Right kidney (tissue), 1 donor: ENCODE data around the gene SRC.
"Not testable (repeated sequence)": the region's sequence is repeated elsewhere in the genome, so short reads cannot be mapped to it uniquely, and the experiment has no call there.

Experiments used
- DNase-seq: peaks from one replicate; pipeline ENCODE4 v3.0.0-alpha.2; 2016

The SRC gene

DNA sequence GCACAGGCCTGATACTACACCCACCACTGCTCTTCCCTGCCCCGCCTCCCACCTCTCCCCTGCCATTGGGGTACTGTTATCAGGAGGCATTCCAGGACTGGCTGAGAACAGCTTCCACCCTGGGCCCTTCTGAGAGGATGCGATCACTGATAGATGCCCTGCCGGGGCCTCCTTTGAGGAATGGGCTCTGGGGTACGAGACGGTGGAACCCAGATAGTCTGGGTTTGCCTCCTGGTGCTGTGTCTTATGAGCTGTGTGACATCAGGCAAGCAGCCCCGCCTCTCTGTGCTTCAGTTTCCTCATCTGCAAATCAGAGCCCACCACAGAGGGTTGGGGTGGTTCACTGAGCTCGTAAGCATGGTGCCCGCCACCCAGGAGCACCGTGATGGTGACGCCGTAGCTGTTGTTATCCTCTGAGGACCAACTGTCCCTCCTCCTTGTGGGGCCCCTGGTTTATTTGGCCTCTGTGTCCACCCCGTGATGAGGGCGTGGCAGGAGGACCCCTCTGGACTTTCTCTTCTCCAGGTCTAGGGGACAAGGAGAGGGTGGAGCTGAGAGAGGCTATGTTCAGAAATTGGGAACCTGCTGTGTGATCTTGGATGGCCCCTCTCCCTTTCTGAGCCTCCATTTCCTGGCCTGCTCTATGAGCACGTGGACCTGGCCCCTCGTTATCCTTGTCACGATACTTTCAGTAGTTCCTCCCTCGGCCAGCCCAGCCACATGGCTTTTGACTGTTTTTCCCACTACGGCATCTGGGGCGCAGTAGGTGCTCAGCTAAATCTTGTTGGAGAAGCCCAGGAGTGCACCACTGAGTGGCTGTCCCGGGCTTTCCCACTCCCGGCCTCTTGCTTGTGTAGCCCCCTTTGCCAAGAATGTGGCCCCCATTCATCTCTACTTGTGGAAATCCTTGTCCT is 18.3 kb downstream of the SRC start:
- DNase-seq: no peak

DNA sequence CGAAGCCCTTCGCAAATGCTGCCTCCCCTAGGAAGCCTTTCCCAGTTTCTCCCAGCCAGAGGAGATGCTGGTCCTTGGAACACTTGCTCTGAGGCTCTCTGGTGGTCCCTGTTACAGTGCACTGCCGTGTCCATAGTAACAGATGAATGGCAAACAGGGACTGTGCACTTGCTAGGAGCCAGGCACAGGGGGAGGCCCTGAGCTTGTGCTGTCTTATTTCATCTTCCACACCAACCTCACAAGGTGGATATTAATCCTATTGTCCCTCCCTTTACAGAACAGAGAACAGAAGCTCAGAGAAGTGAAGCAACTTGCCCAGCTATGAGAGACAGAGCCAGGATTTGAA is 19.0 kb downstream of the SRC start:
- no peak for DNase-seq

GRCh38 chr20:37365760-37366638 is 20.1 kb downstream of the SRC start:
- no peak for DNase-seq

DNA sequence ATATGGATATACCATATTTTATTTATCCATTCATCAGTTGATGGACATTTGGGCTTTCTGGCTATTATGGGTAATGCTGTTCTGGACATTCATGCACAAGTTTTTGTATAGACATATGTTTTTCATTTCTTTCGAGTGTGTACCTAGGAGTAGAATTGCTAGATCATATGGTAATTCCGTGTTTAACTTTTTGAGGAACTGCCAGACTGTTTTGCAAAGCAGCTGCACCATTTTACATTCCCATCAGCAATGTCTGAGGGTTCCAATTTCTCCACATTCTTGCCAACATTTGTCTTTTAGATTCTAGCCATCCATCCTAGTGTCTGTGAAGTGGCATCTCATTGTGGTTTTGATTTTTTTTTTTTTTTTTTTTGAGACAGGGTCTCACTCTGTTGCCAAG is 20.8 kb downstream of the SRC start:
- no peak for DNase-seq

DNA sequence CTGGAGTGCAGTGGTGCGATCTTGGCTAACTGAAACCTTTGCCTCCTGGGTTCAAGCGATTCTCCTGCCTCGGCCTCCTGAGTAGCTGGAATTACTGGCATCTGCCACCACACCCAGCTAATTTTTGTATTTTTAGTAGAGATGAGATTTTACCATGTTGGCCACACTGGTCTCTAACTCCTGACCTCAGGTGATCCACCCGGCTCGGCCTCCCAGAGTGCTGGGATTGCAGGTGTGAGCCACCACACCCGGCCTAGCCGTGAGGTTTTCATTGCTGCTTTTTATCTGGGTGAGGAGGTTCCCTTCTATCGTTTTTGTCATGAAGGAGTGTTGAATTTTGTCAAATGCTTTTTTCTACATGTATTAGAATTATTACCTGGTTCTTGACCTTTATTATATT is 23.9 kb downstream of the SRC start:
- DNase-seq: no peak

GRCh38 chr20:37371845-37372244 is 25.9 kb downstream of the SRC start:
- DNase-seq: not testable (repeated sequence)

- DNase-seq: no peak
Measured at GRCh38 chr20:37372441-37372840, 26.5 kb downstream of the SRC start.

DNA sequence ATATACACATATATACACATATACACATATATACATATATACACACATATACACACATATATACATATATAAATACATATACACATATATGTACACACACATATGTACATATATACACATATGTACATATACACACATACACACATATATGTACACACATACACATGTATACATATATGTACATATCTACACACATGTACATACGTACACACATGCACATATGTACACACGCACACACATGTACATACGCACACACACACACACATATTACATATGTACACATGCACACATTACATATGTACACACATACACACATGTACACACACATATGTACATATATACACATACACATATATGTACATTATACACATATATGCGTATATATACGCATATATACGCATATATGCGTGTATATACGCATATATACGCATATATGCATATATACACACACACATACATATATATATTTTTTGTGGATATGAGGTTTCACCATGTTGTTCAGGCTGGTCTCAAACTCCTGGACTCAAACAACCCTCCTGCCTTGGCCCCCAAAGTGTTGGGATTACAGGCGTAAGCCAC is 27.2 kb downstream of the SRC start:
- no peak for DNase-seq

DNA sequence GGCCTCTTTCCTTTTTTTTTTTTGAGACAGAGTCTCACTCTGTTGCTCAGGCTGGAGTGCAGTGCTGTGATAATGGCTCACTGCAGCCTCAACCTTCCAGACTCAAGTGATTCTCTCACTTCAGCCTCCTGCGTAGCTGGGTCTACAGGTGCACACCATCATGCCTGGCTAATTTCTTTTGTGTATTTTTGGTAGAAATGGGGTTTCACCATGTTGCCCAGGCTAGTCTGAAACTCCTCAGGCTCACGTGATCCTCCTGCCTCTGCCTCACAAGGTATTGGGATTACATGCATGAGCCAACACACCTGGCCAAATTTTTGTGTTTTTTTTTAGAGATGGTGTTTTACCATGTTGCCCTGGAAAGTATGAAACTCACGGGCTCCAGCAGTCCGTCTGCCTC is 29.3 kb downstream of the SRC start:
- DNase-seq: no peak

DNA sequence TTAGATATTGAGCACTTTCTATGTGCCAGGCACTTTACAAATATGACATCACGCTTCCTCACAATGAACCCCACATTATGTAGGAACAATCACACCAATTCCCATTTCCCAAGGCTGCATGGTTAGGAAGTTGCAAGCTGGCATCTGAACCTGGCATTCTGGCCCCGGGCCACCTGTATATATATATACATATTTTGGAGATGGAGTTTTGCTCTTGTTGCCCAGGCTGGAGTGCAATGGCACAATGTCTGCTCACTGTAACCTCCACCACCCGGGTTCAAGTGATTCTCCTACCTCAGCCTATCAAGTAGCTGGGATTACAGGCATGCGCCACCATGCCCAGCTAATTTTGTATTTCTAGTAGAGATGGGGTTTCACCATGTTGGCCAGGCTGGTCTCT is 30.4 kb downstream of the SRC start:
- no peak for DNase-seq

DNA sequence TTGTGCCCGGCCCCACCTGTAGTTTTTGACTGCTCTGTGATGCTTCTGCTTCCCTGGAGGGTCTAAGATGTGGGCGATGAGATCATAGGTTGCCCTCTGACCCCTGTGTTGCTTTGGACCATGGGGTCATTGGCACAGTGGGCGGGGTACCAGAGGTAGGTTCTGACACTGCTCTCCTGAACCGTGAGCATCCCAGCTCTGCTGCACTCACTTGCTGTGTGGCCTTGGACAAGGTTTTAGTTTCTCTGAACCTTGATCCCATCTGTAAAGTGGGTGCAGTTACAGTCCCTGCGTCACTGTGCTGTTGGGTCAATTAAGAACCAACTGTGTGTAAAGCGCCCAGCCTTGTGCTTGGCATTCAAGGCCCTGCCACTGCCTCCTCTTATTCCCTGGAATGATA is 30.9 kb downstream of the SRC start:
- no peak for DNase-seq

DNA sequence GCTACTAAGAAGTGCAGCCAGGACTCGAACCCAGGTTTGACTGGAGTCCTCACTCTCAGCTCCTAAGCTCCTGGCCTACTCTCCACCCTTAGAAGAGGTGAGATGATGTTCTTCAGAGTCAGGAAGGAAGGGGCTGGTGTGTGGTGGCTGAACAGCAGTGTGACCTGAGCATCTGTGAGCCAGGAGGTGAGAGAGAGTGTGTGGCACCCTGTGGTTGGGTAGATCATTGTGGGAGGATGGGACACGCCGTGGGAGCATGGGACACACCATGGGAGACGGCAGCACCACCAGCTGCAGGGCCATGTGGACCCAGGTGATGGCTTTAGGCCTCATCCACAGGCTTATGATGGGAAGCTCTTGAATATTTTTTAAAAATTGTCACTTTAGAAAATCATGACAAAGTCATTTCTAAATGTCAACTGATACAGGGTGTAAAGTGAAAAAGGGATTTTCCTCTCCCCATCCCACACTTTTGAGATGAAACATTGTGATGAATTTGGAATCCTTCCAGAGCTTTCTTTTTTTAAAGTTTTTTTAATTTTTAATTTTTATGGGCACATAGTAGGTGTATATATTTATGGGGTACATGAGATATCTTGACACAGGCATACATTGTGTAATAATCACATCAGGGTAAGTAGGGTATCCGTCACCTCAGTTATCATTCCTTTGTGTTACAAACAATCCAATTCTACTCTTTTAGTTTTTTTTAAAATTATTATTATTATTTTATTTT is 31.6 kb downstream of the SRC start:
- DNase-seq: no peak

- DNase-seq: no peak
Measured at GRCh38 chr20:37378420-37378784, 32.5 kb downstream of the SRC start.

GRCh38 chr20:37378785-37379598 is 33.1 kb downstream of the SRC start:
- no peak for DNase-seq

GRCh38 chr20:37379967-37380828 is 34.3 kb downstream of the SRC start:
- no peak for DNase-seq

GRCh38 chr20:37380864-37381579 is 35.1 kb downstream of the SRC start:
- no peak for DNase-seq

DNA sequence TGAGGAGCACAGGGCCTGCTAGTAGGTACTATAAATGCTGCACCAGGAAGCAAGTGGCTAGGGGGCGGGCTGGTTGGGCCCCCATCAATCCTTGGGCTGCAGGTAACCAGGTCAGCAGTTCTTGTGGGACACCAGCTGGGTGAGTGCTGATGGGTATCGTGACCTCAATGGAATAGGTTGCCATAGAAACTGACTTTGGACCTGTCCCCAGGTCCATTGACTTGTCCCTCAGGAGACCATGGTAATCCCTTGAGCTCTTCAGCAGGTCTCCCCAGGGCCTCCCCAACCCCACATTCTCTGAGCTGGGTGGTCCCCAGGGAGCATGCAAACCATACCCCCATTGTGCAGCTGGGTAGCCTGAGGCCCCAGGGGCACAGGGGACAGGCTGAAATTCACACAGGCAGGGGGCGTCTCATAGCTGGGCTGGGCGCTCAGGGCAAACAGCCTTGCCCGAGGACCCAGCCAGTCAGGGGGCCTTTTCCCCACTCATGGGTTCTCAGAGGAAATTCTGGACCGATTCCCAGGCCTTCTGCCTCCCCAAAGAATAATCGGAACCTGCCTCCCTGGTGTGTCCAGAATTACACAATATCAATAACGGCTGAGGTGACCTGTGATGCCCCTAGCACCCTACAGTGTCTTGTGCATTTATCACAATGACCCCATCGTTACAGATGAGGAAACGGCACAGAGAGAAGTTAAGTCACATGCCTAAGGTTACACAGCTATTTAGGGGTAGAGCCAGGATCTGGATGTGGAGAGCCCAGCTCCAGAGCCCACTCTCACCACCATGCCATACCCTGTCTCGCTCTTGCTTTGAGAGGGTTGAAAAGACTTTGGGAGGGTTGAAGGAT is 35.9 kb downstream of the SRC start:
- DNase-seq: no peak

DNA sequence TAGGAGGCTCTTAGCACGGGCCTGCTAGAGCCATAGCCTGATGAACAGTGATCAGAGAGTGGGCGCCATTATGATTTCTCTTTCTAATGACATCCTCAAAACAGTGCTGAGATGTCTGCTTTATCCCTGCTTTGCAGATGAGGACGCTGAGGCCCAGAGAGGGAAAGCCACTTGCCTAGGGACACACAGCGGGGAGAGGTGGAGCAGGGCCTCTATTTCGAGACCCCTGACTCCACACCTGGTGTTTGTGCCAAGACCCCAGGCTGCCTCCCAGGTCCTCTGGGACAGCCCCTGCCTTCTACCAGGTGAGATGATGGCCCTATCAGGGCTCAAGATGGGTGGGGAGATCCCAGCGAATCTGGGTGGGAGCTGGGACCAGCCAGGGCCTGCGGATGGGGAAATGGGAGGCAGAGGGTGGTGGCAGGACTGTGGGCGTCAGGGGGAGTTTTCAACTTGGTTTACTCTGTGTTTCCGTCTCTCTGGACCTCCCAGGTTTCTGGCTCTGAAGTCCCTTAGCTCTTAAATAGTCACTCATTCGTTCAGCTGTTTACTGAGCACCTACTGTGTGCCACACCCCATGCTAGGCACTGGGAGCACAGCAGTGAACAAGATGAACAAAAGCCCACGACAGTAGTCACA is 36.7 kb downstream of the SRC start:
- no peak for DNase-seq
